Measurements from ENCODE around the gene OR52H1. TPM values are rescaled to one million over a fixed set of nuclear protein-coding genes. Genes with fewer than 3 reads are reported as not detected.

OR52H1 gene
- total and polyA plus RNA-seq, 2 donors (not counting 3 experiments of a cell fraction or from before 2014, with no cell fraction given), result 0.33 TPM; not detected in 1

GRCh38 chr11:5547982-5548381 is 358 bp downstream of the OR52H1 start:
- H3K79me2 ChIP-seq (ENCODE audit: control insufficient read depth, insufficient read depth, low read length), result no peaks in the 10 kb centered on the region
- H4K20me1 ChIP-seq (replicated peaks; ENCODE audit: control insufficient read depth, extremely low read depth, insufficient read depth, low read length), result no peaks in the 10 kb centered on the region
- no peaks in the 10 kb centered on the region for H3K36me3 ChIP-seq (ENCODE audit: control insufficient read depth in 2 of 2, extremely low read depth in 1 of 2, insufficient read depth in 2 of 2, low read length in 2 of 2)
- H3K27ac ChIP-seq (ENCODE audit: insufficient read depth, low read depth, low read length), result no peak overlapping the region
- TF ChIP-seq EZH2 (IDR thresholded peaks at IDR 0.05; ENCODE audit: borderline replicate concordance, low read depth, low read length, severe bottlenecking), result no peak
- TF ChIP-seq FOS (IDR thresholded peaks at IDR 0.05; ENCODE audit: borderline replicate concordance, insufficient read depth, low read length), result no peak
- TF ChIP-seq JUN (IDR thresholded peaks at IDR 0.05; ENCODE audit: borderline replicate concordance, insufficient read depth, insufficient read length, low read depth), result no peak
- no peak for TF ChIP-seq GATA2 (IDR thresholded peaks at IDR 0.05; ENCODE audit: insufficient read depth, insufficient read length, low read depth, low read length)
- no peak for TF ChIP-seq POLR2AphosphoS5 (IDR thresholded peaks at IDR 0.05; ENCODE audit: insufficient read depth, low read depth, low read length)
- no peak for TF ChIP-seq CTCF (IDR thresholded peaks at IDR 0.05; ENCODE audit: extremely low read depth in 1 of 2, insufficient read depth in 1 of 2, low read depth in 1 of 2, low read length in 2 of 2)
- TF ChIP-seq POLR2A (IDR thresholded peaks at IDR 0.05; ENCODE audit: low read depth, low read length), result no peak
- no peak for TF ChIP-seq MYC (IDR thresholded peaks at IDR 0.05; ENCODE audit: low read depth, low read length)
- no peak for TF ChIP-seq MAX (IDR thresholded peaks at IDR 0.05; ENCODE audit: insufficient read depth, insufficient read length)
- no peaks in the 10 kb centered on the region for H3K4me1 ChIP-seq (ENCODE audit: control insufficient read depth, extremely low read depth, insufficient read depth, low read length)
- no peaks in the 10 kb centered on the region for H3K9me3 ChIP-seq (replicated peaks; ENCODE audit: control insufficient read depth, insufficient read depth, low read length)
- no TSS peak for BruUV-seq (replicated peaks)
- no peak for FAIRE-seq
- intact Hi-C loops (cut with micrococcal nuclease), result no loop called here
- DNase-seq (ENCODE audit: low read depth, low spot score), result no peak
- H2AFZ ChIP-seq (ENCODE audit: low read depth, low read length), result no peak overlapping the region
- H3K4me2 ChIP-seq (ENCODE audit: insufficient read depth, low read length), result no peak overlapping the region
- no peaks in the 10 kb centered on the region for H3K27me3 ChIP-seq (ENCODE audit: control insufficient read depth in 2 of 2, insufficient read depth in 2 of 2, low read length in 2 of 2)
- H3K9ac ChIP-seq (replicated peaks; ENCODE audit: extremely low read depth, insufficient read depth, low read length), result no peak overlapping the region
- H3K9me1 ChIP-seq (replicated peaks; ENCODE audit: control insufficient read depth, extremely low read depth, insufficient read depth, low read length), result no peaks in the 10 kb centered on the region
- dilution Hi-C loops (cut with MboI; ENCODE audit: extremely low pct_ligation_motif_present, low sequenced_read_pairs), result no loop called here
- ChIA-PET POLR2A (no interaction called here), CTCF (no interaction called here)
- H3K4me3 ChIP-seq (replicated peaks in 1 of 3; ENCODE audit: insufficient read depth in 1 of 3, low read depth in 1 of 3, low read length in 3 of 3), result no peak overlapping the region
